Neural crest cell (in vitro differentiated cells): Measurements from ENCODE around the gene FAN1. TPM values are rescaled to one million over a fixed set of nuclear protein-coding genes. Genes with fewer than 3 reads are reported as not detected.

Experiments used
- DNase-seq: peaks from one replicate; pipeline ENCODE4 v3.0.0; 2021; ENCODE audit warnings: low read depth, mixed read lengths, low spot score
- H3K27ac Mint-ChIP-seq: one replicate; pipeline ENCODE4 v1.8.0; 2021; ENCODE audit warnings: mild to moderate bottlenecking, mixed read lengths; ENCODE audit not compliant: unreplicated experiment
- H3K27me3 Mint-ChIP-seq: 2 replicates; pipeline ENCODE4 v1.8.0; 2021; ENCODE audit warnings: low read depth, mild to moderate bottlenecking, mixed read lengths
- H3K36me3 Mint-ChIP-seq: 2 replicates; pipeline ENCODE4 v1.8.0; 2021; ENCODE audit warnings: low read depth, mild to moderate bottlenecking, mixed read lengths
- H3K4me1 Mint-ChIP-seq: 2 replicates; pipeline ENCODE4 v1.8.0; 2021; ENCODE audit warnings: mixed read lengths
- H3K4me3 Mint-ChIP-seq: one replicate; pipeline ENCODE4 v1.8.0; 2021; ENCODE audit warnings: mild to moderate bottlenecking, mixed read lengths
- H3K9me3 Mint-ChIP-seq: 2 replicates; pipeline ENCODE4 v1.8.0; 2021; ENCODE audit warnings: mixed read lengths
- CTCF ChIP-seq: fragments of 200-600 bp; sonication (generic); conservative IDR thresholded peaks from 2 replicates; pipeline ENCODE4 v1.5.0; 2021; ENCODE audit warnings: antibody characterized with exemption, mild to moderate bottlenecking
- long read RNA-seq: library from polyadenylated mRNA; unstranded; transcript quantifications from one replicate; pipeline ENCODE4 v2.0.0, GENCODE V29; 2020
- total RNA-seq: library from RNA; stranded (reverse); gene quantifications from 2 replicates; pipeline ENCODE4 v1.2.1, GENCODE V29; 2021

The FAN1 gene
- 24.1 and 24.9 TPM in 2 replicates for total RNA-seq
- long read RNA-seq, full-length matches to known transcripts: 16 of 57 reads
- long read RNA-seq, partial matches to known transcripts: 16 of 57 reads
- long read RNA-seq, other reads (novel, unspliced or antisense): 25 of 57 reads

- Mint-ChIP-seq H3K9me3 (peaks cover 2% of the 10 kb centered on the region), H3K27me3 (no peaks in the 10 kb centered on the region), H3K36me3 (no peaks in the 10 kb centered on the region), H3K4me3 (peak within 1 kb of the TSS; percentile 93), H3K27ac (peak within 1 kb of the TSS; percentile 59), H3K4me1 (peaks cover 28% of the 10 kb centered on the region)
- TF ChIP-seq CTCF: no peak
- DNase-seq: peak; percentile 71
These were observed at the start of gene FAN1 for GRCh38 chr15:30903497-30904187. Gene FAN1, plus strand, starts transcription at chr15:30903915. Its CDS starts 749 bp downstream, at chr15:30904664.

DNA sequence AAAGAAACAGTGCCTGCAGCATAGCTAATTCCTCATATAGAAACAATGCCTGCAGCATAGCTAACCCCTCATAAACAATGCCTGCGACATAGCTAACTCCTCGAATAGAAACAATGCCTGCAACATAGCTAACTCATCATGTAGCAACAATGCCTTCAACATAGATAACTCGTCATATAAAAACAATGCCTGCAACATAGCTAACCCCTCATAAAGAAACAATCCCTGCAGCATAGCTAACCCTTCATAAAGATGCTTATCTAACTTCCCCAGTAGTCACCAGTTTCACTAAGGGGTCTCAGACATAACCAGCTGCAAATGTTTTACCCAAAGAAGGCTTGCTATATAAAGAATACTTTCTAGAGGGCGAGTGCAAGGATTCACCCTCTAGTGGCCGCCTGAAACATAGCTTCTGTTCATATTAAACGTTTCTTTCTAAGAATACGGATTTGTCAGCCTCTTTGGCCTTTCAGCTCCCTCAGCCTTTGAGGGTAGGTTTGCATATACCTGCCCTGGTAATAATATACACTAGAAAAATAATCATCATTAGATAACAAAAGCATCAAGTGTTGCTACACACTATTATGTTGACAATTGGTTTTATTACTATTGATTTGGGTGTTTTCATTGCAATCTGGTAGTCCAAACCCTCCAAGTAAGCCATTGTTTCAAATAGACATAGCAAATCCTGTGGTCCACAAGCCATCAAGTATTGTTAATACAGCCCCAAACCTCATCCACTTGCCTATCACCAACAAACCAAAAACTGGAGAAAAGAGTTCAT lies 44.4 kb upstream of the FAN1 start:
- peak; percentile 8 for DNase-seq
- H3K4me3 Mint-ChIP-seq: no peak overlapping the region

DNA sequence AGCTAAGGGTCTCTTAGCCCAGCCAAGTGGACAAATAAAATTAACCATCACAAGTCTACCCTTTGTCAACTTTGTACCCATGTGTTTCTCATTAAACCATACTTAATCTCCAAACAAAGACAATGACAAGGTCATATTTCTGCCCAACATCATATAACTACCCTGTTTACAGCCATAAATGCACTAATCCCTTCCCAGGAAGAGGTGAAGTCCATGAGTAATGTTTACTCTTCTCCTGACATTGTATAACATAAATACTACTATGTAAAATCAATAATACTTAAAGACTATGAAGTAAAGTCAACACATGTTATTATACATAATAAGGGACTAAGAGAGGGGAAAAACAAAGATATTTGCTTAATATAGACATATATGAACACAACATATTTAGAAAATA lies 38.5 kb upstream of the FAN1 start:
- H3K27ac Mint-ChIP-seq: no peak overlapping the region
- no peaks in the 10 kb centered on the region for H3K36me3 Mint-ChIP-seq
- TF ChIP-seq CTCF: no peak
- no peaks in the 10 kb centered on the region for H3K27me3 Mint-ChIP-seq
- peaks cover 3% of the 10 kb centered on the region for H3K9me3 Mint-ChIP-seq
- DNase-seq: no peak
- peaks cover 3% of the 10 kb centered on the region for H3K4me1 Mint-ChIP-seq
- no peak overlapping the region for H3K4me3 Mint-ChIP-seq

More for the DNA sequence above, 44.4 kb upstream of the FAN1 start:
- peaks cover 3% of the 10 kb centered on the region for H3K36me3 Mint-ChIP-seq
- H3K27me3 Mint-ChIP-seq: no peaks in the 10 kb centered on the region
- H3K4me1 Mint-ChIP-seq: peaks cover 18% of the 10 kb centered on the region
- TF ChIP-seq CTCF: peak; percentile 78
- H3K9me3 Mint-ChIP-seq: no peaks in the 10 kb centered on the region
- no peak overlapping the region for H3K27ac Mint-ChIP-seq

DNA sequence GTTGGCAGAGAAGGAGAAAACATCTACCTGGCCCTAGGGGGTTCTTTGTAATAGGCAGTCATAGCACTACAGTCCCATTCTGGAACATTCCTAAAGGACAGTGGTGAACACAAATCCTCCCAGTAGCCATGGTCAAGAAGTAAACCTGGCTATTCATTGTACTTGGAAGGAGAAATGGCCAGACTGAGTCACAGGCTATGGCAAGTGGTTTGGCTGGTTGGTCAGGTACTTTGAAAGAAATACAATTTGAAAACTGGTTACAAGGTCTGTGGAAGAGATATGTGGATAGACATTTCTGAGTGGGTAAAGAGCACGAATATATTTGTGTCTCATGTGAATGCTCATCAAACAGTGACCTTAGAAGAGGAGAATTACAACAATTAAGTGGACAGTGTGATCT lies 33.0 kb upstream of the FAN1 start:
- Mint-ChIP-seq H3K27me3 (no peaks in the 10 kb centered on the region), H3K4me1 (no peaks in the 10 kb centered on the region), H3K4me3 (no peak overlapping the region), H3K27ac (no peak overlapping the region), H3K36me3 (no peaks in the 10 kb centered on the region), H3K9me3 (peaks cover 2% of the 10 kb centered on the region)
- DNase-seq: no peak
- TF ChIP-seq CTCF: no peak

DNA sequence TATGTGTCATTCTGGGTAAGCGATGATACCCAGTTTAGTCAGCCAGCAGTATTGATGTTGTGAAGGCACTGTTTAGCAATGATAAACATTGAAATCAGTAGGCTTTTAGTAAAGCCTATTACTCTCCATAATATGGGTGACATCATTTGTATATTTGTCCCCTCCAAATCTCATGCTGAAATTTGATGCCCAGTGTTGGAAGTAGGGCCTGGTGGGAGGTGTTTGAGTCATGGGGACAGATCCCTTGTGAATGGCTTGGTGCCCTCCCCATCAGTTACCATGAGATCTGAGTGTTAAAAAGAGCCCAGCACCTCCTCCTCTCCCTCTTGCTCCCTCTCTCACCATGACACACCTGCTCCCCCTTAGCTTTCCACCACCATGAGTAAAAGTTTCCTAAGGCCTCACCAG lies 31.4 kb upstream of the FAN1 start:
- Mint-ChIP-seq H3K9me3 (no peaks in the 10 kb centered on the region), H3K36me3 (no peaks in the 10 kb centered on the region), H3K4me3 (no peak overlapping the region), H3K4me1 (no peaks in the 10 kb centered on the region), H3K27me3 (no peaks in the 10 kb centered on the region), H3K27ac (no peak overlapping the region)
- DNase-seq: no peak
- TF ChIP-seq CTCF: no peak
